Psoas muscle (tissue), 8 donors: ENCODE measurements around the gene STRN. TPM values are rescaled to one million over a fixed set of nuclear protein-coding genes. Genes with fewer than 3 reads are reported as not detected.
"Not testable (repeated sequence)": the region's sequence is repeated elsewhere in the genome, so short reads cannot be mapped to it uniquely, and the experiment has no call there.

ENCODE experiments used
- ATAC-seq, 4 donors: fragments of 200-7000 bp; cut with Tn5 transposase; one replicate each; pipeline ENCODE4 v1.9.1; 2020; ENCODE audit warnings: moderate library complexity in 3 of 4, mild to moderate bottlenecking in 2 of 4
- DNase-seq, 2 donors: peaks; one replicate each; pipeline ENCODE4 v3.0.0-alpha.2; 2020
- H3K27ac ChIP-seq: fragments of 200-600 bp; one replicate; pipeline ENCODE4 v1.8.0; 2022
- H3K27me3 ChIP-seq, 3 donors: fragments of 200-600 bp in 1 of 3; one replicate each; pipeline versions ENCODE4 v1.6.1 to v1.8.0; 2013 to 2022; ENCODE audit warnings: low read length in 2 of 3, mild to moderate bottlenecking in 2 of 3, moderate library complexity in 1 of 3; ENCODE audit not compliant: insufficient read depth in 3 of 3
- H3K36me3 ChIP-seq, 2 donors: fragments of 200-600 bp in 1 of 2; one replicate each; pipeline versions ENCODE4 v1.6.1 to v1.8.0; 2013 to 2022; ENCODE audit warnings: low read depth in 1 of 2, mild to moderate bottlenecking in 1 of 2, moderate library complexity in 1 of 2; ENCODE audit not compliant: insufficient read depth in 1 of 2
- H3K4me1 ChIP-seq: fragments of 200-600 bp; one replicate; pipeline ENCODE4 v1.8.0; 2022
- H3K4me3 ChIP-seq: fragments of 200-600 bp; one replicate; pipeline ENCODE4 v1.8.0; 2022; ENCODE audit warnings: mild to moderate bottlenecking
- H3K9me3 ChIP-seq: fragments of 200-600 bp; one replicate; pipeline ENCODE4 v1.8.0; 2022
- WGBS, 3 donors: extraction: QIAGEN DNeasy Blood & Tissue Kit; methylation state at CpG; one replicate each; pipeline versions ENCODE4 v1.1.6 to v1.1.7; 2013; 5-methylcytosine and 5-hydroxymethylcytosine counted together
- intact Hi-C, 2 donors: fragments of 100-400 bp; cut with DNase I; formaldehyde crosslinking; loops; one replicate each; pipeline versions ENCODE4 v1.11.0 to v1.14.2; 2022
- polyA plus RNA-seq, 3 donors: library from polyadenylated mRNA; stranded (reverse); fragments of 200-250 nt; gene quantifications; one replicate each; pipeline ENCODE4 v1.2.3, GENCODE V29; 2013
- total RNA-seq, 4 donors: library from RNA; stranded (reverse); fragmentation: NEBNext Ultra II Directional in 2 of 4; extraction: Animal tissue kit (Norgen Biotek cat#: 25700) in 2 of 4; gene quantifications; one replicate each; pipeline versions ENCODE4 v1.2.1 to v1.2.4, GENCODE V29; 2021 to 2023
- TF ChIP-seq, protein P1 (sequence below): fragments of 200-600 bp; IDR thresholded peaks from one replicate; pipeline ENCODE4 v1.8.0; 2022; ENCODE audit warnings: antibody characterized with exemption
- donor health status: healthy with polysubstance abuse.
- donor health status: DM: no; HTN: no; CAD: no; lungs with moderate emphysema.
- donor health status: Bipolar disorder and iron deficiency.
- donor health status: healthy.
- donor health status: DM: yes; HTN: yes; CAD: no.
- donor health status: DM: no; HTN: no; CAD: no.
- donor health status: DM: no; HTN: no; CAD: no.
- donor health status: DM: yes; HTN: yes; CAD: no.

Gene STRN
- total and polyA plus RNA-seq, 7 donors: 12.7 to 48.5 (median 29.1) TPM

GRCh38 chr2:37000988-37001556 is 34.7 kb upstream of the STRN start:
- 79 to 90% (median 85%) methylated on average over 2 of the region's 2 CpGs for WGBS, 3 donors
- intact Hi-C loops: loop anchor here in 1 of 2 donors (5.0 to 10.0 kb wide), 2 partner anchors 116 to 214 kb away; no protein-coding TSS in a partner anchor
- DNase-seq (no peak), ATAC-seq (no peak)
- Histone ChIP-seq H3K27ac (no peak overlapping the region), H3K4me3 (no peak overlapping the region), H3K9me3 (no peaks in the 10 kb centered on the region), H3K36me3 (peaks cover 13 to 94% of the 10 kb centered on the region in 2 donors), H3K27me3 (no peaks in the 10 kb centered on the region), H3K4me1 (no peaks in the 10 kb centered on the region)
- TF ChIP-seq, protein P1, sequence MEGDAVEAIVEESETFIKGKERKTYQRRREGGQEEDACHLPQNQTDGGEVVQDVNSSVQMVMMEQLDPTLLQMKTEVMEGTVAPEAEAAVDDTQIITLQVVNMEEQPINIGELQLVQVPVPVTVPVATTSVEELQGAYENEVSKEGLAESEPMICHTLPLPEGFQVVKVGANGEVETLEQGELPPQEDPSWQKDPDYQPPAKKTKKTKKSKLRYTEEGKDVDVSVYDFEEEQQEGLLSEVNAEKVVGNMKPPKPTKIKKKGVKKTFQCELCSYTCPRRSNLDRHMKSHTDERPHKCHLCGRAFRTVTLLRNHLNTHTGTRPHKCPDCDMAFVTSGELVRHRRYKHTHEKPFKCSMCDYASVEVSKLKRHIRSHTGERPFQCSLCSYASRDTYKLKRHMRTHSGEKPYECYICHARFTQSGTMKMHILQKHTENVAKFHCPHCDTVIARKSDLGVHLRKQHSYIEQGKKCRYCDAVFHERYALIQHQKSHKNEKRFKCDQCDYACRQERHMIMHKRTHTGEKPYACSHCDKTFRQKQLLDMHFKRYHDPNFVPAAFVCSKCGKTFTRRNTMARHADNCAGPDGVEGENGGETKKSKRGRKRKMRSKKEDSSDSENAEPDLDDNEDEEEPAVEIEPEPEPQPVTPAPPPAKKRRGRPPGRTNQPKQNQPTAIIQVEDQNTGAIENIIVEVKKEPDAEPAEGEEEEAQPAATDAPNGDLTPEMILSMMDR: no peak

DNA sequence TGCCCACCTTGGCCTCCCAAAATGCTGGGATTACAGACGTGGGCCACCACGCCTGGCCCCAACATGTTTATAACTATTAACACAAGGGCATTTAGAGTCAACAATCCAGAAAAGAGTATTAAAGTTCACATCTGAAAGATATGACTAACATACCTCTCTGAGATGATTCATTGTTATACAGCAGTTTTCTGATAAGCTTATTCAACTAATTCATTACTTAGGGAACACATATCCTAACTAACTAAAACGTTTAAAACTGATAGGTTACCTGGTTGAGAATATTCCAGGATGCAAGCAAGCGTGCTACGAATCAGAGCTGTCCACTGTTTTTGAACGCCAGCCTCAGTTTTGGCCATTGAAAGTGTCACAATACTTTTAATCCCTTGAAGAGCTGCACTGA is 34.0 kb upstream of the STRN start:
- Histone ChIP-seq H3K36me3 (peaks cover 11 to 92% of the 10 kb centered on the region in 2 donors), H3K27me3 (no peaks in the 10 kb centered on the region), H3K27ac (no peak overlapping the region), H3K4me3 (no peak overlapping the region), H3K4me1 (no peaks in the 10 kb centered on the region), H3K9me3 (no peaks in the 10 kb centered on the region)
- no peak for DNase-seq
- WGBS, 3 donors: 91 to 95% (median 92%) methylated on average over 6 of the region's 6 CpGs
- intact Hi-C loops: loop anchor here in 1 of 2 donors (5.0 to 10.0 kb wide), 2 partner anchors 116 to 213 kb away; no protein-coding TSS in a partner anchor
- no peak for ATAC-seq
- TF ChIP-seq, protein P1: no peak

GRCh38 chr2:36999416-36999815 is 33.1 kb upstream of the STRN start:
- intact Hi-C loops, H3K9me3 ChIP-seq, DNase-seq, H3K27me3 ChIP-seq, ATAC-seq, H3K4me3 ChIP-seq, H3K27ac ChIP-seq, H3K4me1 ChIP-seq: not testable (repeated sequence)
- H3K36me3 ChIP-seq: peaks cover 7 to 87% of the 10 kb centered on the region in 2 donors
- WGBS, 3 donors: 98 to 99% (median 98%) methylated on average over 9 of the region's 9 CpGs

DNA sequence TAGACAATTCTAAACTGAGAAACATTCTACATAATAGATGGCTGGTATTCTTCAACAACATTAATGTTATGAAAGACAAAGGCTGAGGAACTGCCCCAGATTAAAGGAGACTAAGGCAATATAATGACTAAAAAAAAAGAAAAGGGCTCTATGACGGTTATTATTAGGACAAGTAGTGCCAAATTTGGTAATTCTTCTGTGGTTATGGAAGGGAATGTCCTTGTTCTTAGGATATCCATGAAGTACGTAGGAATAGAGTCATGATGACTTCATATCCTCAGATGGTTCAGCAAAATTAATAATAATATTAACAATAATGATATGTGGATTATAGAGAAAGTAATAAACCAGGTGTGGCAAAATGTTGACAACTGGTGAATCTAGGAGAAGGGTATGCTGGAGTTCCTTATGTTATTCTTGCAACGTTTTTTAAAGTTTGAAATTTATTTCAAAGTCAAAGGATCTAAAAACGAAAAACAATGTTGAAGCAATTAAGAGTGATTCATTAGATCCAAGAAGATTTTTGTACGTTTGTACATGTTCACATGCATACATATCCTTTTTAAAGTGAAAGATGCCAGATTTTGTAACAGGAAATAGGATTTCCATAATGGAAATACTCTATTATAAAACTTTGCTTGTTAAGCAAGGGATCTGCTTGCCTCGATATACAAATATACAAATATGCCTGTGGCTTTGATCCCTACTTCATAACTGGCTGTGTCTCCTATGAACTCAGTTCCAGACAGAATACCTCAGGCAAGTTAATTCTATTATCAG is 27.7 kb upstream of the STRN start:
- 85 to 87% (median 85%) methylated on average over 6 of the region's 6 CpGs for WGBS, 3 donors
- intact Hi-C loops: no loop called here
- Histone ChIP-seq H3K36me3 (peaks cover 0 to 66% of the 10 kb centered on the region in 2 donors), H3K4me3 (no peak overlapping the region), H3K9me3 (no peaks in the 10 kb centered on the region), H3K27me3 (no peaks in the 10 kb centered on the region), H3K27ac (no peak overlapping the region), H3K4me1 (no peaks in the 10 kb centered on the region)
- ATAC-seq (no peak), DNase-seq (no peak)
- TF ChIP-seq, protein P1: no peak

DNA sequence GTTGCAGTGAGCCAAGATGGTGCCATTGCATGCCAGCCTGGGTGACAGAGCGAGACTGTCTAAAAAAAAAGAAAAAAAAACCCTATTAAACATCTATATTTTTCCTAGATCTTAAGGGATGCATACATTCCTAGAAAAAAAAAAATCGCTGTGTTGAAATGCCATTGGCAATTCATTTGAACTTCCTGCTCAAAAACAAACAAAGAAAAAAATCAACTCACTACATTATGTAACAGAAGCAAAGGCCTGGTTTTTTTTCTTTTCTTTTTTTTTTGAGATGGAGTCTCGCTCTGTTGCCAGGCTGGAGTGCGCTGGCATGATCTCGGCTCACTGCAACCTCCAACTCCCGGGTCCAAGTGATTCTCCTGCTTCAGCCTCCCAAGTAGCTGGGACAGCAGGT is 21.7 kb upstream of the STRN start:
- TF ChIP-seq, protein P1: no peak
- WGBS, 3 donors: 92 to 96% (median 95%) methylated on average over 6 of the region's 6 CpGs
- Histone ChIP-seq H3K27ac (no peak overlapping the region), H3K4me1 (no peaks in the 10 kb centered on the region), H3K36me3 (peaks cover 0 to 54% of the 10 kb centered on the region in 2 donors), H3K27me3 (no peaks in the 10 kb centered on the region), H3K4me3 (no peak overlapping the region), H3K9me3 (no peaks in the 10 kb centered on the region)
- ATAC-seq (no peak), DNase-seq (no peak)
- intact Hi-C loops: no loop called here
